GM06990 (cell line): ENCODE results near the gene KPNA6.
A peak's percentile ranks its signal among the peaks of the same experiment; 100 is the strongest.

ENCODE experiments used
- DNase-seq: peaks from one replicate; pipeline ENCODE4 v3.0.0-alpha.2; 2011; ENCODE audit not compliant: insufficient read length; ENCODE audit errors: extremely low read depth
- H3K27me3 ChIP-seq: replicated peaks from 2 replicates; pipeline ENCODE4 v1.6.0; 2011; ENCODE audit warnings: low read length; ENCODE audit not compliant: control insufficient read depth, insufficient read depth
- H3K36me3 ChIP-seq: 2 replicates; pipeline ENCODE4 v1.5.1; 2011; ENCODE audit warnings: low read length; ENCODE audit not compliant: control insufficient read depth, insufficient read depth
- H3K4me3 ChIP-seq: replicated peaks from 2 replicates; pipeline ENCODE4 v1.5.1; 2011; ENCODE audit warnings: low read depth, mild to moderate bottlenecking, control low read depth, low read length
- TF ChIP-seq, protein P1 (sequence below): IDR thresholded peaks from 2 replicates; pipeline ENCODE4 v1.5.1; 2011; ENCODE audit warnings: low read length, control low read depth, mild to moderate bottlenecking, inconsistent platforms; ENCODE audit not compliant: insufficient read depth, poor library complexity, severe bottlenecking

KPNA6 gene

GRCh38 chr1:32182060-32182459 is 74.2 kb downstream of the KPNA6 start:
- TF ChIP-seq, protein P1, sequence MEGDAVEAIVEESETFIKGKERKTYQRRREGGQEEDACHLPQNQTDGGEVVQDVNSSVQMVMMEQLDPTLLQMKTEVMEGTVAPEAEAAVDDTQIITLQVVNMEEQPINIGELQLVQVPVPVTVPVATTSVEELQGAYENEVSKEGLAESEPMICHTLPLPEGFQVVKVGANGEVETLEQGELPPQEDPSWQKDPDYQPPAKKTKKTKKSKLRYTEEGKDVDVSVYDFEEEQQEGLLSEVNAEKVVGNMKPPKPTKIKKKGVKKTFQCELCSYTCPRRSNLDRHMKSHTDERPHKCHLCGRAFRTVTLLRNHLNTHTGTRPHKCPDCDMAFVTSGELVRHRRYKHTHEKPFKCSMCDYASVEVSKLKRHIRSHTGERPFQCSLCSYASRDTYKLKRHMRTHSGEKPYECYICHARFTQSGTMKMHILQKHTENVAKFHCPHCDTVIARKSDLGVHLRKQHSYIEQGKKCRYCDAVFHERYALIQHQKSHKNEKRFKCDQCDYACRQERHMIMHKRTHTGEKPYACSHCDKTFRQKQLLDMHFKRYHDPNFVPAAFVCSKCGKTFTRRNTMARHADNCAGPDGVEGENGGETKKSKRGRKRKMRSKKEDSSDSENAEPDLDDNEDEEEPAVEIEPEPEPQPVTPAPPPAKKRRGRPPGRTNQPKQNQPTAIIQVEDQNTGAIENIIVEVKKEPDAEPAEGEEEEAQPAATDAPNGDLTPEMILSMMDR: no peak
- no peaks in the 10 kb centered on the region for H3K27me3 ChIP-seq
- DNase-seq: no peak
- H3K36me3 ChIP-seq: peaks cover 9% of the 10 kb centered on the region
- H3K4me3 ChIP-seq: peak overlapping the region; percentile 87

GRCh38 chr1:32184650-32185049 is 76.8 kb downstream of the KPNA6 start:
- Histone ChIP-seq H3K36me3 (peaks cover 26% of the 10 kb centered on the region), H3K27me3 (no peaks in the 10 kb centered on the region), H3K4me3 (no peak overlapping the region)
- TF ChIP-seq, protein P1: no peak
- no peak for DNase-seq

- TF ChIP-seq, protein P1: no peak
- Histone ChIP-seq H3K27me3 (no peaks in the 10 kb centered on the region), H3K4me3 (no peak overlapping the region), H3K36me3 (peaks cover 38% of the 10 kb centered on the region)
- no peak for DNase-seq
Measured at GRCh38 chr1:32186077-32186476, 78.2 kb downstream of the KPNA6 start.

DNA sequence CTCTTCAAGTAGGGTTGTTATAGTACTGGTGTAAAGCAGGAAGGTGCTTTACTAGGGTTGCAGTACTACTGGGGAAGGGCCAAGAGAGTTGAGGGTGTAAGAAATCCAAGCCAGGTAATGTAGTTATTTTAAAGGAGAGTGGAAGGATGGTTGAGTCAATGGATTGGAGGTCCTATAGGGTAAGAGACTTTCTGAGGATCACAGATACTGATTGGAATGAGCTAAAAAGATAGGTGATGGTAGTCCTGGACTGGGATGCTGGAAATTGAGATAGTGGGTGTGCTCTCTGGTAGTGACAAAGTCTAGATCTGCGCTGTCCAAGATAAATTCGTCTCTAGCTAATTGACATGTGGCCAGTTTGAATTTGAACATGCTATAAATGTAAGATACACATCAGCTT is 78.6 kb downstream of the KPNA6 start:
- TF ChIP-seq, protein P1: no peak
- H3K36me3 ChIP-seq: peaks cover 43% of the 10 kb centered on the region
- no peak for DNase-seq
- H3K4me3 ChIP-seq: no peak overlapping the region
- H3K27me3 ChIP-seq: no peaks in the 10 kb centered on the region

DNA sequence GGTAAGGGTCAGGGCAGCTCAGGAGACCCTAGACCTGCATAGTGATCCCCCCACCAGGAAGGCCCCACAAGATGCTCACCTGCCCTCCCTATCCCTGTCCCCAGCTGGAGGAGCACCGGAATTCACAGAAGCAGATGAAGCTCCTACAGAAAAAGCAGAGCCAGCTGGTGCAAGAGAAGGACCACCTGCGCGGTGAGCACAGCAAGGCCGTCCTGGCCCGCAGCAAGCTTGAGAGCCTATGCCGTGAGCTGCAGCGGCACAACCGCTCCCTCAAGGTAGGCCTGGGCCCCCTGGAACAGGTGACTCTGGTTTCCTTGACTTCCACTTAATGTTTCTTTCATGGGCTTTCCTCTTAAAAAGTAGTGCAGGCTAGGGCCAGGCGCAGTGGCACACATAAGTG is 80.0 kb downstream of the KPNA6 start:
- TF ChIP-seq, protein P1: no peak
- DNase-seq: no peak
- Histone ChIP-seq H3K4me3 (no peak overlapping the region), H3K27me3 (no peaks in the 10 kb centered on the region), H3K36me3 (peaks cover 51% of the 10 kb centered on the region)

DNA sequence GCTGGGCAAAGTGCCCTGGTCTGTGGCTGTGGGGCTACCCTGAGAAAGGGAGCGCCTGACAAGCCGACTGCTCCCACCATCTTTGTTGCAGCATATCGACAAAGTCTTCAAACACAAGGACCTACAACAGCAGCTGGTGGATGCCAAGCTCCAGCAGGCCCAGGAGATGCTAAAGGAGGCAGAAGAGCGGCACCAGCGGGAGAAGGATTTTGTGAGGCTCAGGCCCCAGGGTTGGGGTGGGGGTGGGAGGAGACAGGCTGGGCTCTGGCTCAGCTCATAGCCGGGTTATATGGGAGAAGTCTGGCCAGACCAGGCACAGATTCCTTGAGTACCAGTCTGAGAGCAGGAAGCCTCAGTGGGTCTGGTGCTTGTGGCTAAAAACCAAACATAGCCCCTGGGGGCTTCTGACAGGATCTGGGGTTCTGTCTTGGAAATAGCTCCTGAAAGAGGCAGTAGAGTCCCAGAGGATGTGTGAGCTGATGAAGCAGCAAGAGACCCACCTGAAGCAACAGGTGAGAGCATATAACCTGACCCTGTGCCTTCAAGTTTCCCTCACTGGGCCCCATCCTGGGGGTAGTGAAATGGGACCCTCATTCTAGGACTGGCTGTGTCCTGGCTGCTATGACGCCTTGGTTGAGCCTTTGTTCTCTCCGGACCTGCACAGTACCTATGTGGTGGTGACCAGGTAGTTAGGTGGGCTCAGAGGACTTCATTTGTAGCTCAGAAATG is 84.5 kb downstream of the KPNA6 start:
- Histone ChIP-seq H3K4me3 (no peak overlapping the region), H3K36me3 (peaks cover 79% of the 10 kb centered on the region), H3K27me3 (no peaks in the 10 kb centered on the region)
- no peak for DNase-seq
- TF ChIP-seq, protein P1: no peak
